Left hindlimb (tissue), 1 donor: ENCODE results near the gene RAD51B.
A peak's percentile ranks its signal among the peaks of the same experiment; 100 is the strongest.
"Not testable (repeated sequence)": the region's sequence is repeated elsewhere in the genome, so short reads cannot be mapped to it uniquely, and the experiment has no call there.

Experiments
- DNase-seq: peaks from one replicate; pipeline ENCODE4 v3.0.0-alpha.2; 2018

Gene RAD51B

DNA sequence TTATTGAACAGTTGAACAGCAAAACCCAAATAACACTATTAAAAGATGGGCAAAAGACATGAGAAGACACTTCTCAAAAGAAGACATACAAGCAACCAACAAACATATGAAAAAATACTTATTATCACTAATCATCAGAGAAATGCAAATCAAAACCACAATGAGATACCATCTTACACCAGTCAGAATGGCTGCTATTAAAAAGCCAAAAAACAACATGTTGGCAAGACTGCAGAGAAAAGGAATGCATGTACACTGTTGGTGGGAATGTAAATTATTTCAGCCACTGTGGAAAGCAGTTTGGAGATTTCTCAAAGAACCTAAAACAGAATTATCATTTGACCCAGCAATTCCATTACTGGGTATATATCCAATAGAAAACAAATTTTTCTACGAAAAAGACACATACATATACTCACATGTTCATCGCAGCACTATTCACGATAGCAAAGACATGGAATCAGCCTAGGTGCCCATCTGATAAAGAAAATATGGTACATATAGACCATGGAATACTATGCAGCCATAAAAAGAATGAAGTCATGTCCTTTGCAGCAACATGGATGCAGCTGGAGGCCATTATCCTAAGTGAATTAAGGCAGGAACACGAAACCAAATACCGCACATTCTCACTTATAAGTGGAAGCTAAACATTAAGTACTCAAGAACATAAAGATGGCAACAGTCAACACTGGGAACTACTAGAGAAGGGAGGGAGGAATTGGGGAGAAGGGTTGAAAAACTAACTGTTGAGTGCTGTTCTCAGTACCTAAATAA lies 367.1 kb downstream of the RAD51B start:
- not testable (repeated sequence) for DNase-seq

DNA sequence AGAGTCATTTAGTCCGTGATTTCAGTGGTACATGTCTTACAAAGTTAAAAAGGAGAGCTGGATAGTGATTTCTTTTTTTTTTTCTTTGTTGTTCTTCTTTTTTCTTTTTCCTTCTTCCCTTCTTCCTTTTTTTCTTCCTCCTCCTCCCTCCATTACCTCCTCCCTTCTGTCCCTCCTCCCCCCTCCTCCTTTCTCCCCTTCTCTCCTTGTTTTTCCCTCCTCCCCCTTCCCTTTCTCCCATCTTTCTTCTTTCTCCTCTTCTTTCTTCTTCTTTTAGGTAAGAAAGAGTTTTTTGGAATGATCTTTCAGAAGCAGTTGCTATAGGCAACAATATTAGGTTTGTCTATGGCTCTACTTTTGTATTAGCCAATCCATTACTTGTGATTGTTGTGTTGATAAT lies 368.6 kb downstream of the RAD51B start:
- no peak for DNase-seq

DNA sequence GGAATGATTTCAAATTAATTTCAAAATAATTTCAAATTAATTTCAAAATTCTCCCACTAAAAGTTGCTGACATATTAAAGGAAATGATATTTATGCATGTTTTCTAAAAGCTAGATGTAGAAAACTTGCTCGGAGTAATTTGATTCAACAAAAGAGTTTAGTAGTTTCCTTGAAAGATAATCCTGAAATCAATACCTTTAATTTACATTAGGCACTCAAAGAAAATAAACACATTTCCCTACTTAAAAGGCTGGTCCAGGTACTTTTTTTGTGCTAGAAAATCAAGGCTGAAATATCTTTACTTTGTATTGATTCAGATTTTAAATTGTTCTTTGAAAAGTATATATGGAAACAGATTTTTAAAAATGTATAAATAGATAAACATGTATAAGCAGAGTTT lies 370.5 kb downstream of the RAD51B start:
- DNase-seq = no peak

DNA sequence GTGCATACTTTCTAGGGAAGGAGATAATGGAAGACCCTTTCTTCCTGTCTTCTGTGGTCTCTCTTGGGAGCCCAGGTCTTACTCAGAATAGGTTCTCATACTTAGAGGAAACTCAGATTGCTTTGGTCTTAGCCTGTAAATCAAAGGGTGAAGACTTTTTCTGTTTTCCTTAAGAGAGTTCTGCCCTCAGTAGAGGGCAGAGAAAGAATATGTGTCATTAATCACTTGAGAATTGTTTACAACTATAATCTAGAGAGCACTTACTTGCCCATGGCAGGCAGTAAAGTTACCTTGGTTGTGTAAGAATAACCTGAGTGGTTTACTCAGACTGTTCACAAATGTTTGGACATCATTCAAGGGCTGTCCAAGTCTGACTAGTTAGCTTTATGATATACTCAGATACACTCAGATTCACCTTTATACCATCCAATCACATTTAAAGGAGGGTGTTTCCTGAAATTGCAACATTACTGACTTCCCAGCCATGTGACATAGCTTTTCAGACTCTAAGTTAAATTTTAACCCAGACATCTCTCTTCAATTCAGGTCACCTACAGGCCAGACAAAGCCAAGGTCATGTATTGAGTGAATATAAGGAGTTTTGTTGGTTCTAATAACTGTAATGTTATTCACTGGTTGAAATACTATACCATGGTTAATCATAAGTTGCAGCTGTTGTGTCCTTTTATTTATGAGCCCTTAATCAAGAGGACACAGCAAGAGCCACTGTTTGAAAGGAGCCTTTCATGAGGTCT lies 372.2 kb downstream of the RAD51B start:
- DNase-seq = no peak

DNA sequence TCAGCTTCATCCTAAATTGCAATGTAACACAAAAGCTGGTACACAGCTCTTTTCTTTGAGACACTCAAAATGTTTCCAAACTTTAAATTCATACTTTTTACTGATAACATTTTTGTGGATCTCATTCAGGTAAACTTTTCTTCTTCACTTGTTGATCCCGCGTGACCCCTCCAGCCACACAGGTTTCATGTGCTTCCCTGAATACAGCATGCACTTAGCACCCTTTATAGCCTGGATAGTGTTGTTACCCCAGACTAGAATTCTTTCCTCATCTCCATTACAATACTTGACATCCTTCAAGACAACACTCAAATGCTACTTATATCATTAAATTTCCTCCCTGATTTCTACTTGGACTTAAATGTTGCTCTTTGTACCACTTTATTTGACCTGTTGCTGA lies 373.4 kb downstream of the RAD51B start:
- DNase-seq = no peak

GRCh38 chr14:68193970-68194681 lies 374.5 kb downstream of the RAD51B start:
- no peak for DNase-seq

- DNase-seq = no peak
Measured at GRCh38 chr14:68195126-68195525, 375.5 kb downstream of the RAD51B start.

GRCh38 chr14:68198713-68199495 lies 379.3 kb downstream of the RAD51B start:
- DNase-seq = no peak

- DNase-seq = peak; percentile 48
Measured at GRCh38 chr14:68199554-68200151, 380.1 kb downstream of the RAD51B start.

- no peak for DNase-seq
Measured at GRCh38 chr14:68203871-68204270, 384.3 kb downstream of the RAD51B start.

GRCh38 chr14:68208218-68208617 lies 388.6 kb downstream of the RAD51B start:
- DNase-seq = no peak

- no peak for DNase-seq
Measured at GRCh38 chr14:68208626-68209317, 389.2 kb downstream of the RAD51B start.

GRCh38 chr14:68210729-68211299 lies 391.2 kb downstream of the RAD51B start:
- no peak for DNase-seq

GRCh38 chr14:68211421-68211820 lies 391.8 kb downstream of the RAD51B start:
- DNase-seq = no peak

GRCh38 chr14:68211886-68212285 lies 392.3 kb downstream of the RAD51B start:
- DNase-seq = no peak

DNA sequence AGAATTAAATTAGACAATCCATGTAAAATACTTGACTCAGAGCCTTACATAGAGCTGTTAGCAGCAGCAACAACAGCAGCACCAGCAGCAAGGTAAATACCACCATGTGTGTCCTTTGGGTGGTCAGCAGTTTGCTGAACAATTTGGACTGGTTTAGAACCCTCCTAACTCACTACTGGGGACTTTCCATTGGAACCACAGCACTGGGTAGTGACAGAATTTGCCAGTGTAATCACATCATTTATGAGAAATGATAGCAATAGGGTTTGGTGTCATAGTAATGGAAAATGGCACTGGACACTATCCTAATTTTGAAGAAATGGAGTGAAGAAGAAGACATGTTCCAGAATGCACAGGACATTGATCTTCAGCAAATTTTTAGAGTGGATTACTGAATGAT lies 392.8 kb downstream of the RAD51B start:
- DNase-seq = no peak

GRCh38 chr14:68214431-68214830 lies 394.9 kb downstream of the RAD51B start:
- no peak for DNase-seq

DNA sequence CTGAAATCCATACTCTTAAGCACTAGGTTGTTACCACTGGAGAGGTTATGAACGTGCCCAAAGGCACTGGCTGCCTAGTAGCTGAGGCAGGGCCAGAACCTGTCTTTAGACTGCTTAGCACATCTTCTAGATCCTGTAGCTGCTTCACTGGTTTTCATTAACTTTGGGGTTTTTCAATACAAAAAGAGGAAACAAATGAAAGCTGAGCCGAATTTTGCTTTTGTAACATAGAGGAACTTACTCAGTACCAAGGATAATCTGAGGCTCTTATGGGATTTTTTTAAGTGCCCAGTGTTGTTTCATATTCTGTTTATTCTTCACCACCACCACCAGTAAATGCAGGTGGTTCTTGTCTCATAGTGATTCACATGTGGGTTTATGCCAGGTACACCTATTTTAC lies 396.1 kb downstream of the RAD51B start:
- no peak for DNase-seq

GRCh38 chr14:68216079-68216478 lies 396.5 kb downstream of the RAD51B start:
- no peak for DNase-seq

- no peak for DNase-seq
Measured at GRCh38 chr14:68216957-68217356, 397.4 kb downstream of the RAD51B start.

DNA sequence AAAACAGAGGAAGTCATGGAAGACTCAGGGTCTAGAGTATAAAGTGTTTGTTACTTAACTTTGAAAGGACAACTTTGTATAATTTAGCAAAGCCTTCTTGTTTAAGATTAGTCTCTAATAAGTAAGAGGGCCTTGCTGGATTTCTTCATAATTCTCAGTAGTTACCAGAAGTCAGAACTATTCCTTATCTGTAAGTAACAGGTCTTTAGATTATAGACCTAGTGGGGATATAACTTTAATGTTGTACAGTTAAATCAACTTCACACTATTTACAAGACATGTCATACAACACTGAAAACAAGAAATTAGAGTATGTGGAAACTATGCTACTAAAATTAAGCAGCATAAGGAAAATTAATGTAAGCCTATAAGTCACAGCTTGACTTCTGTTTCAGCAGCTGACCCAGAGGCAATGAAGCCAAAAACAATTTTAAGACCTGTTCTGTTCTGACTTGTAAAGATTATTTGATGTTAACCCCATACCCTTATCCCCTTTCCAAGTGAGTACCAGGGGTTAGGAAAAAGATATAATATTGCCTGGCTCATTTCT lies 398.3 kb downstream of the RAD51B start:
- DNase-seq = no peak
